Upper lobe of left lung (tissue), 6 donors: ENCODE data around the gene NUMA1. TPM values are rescaled to one million over a fixed set of nuclear protein-coding genes. Genes with fewer than 3 reads are reported as not detected.

Source experiments
- ATAC-seq, 2 donors: fragments of 200-7000 bp; cut with Tn5 transposase; one replicate each; pipeline ENCODE4 v1.9.1; 2022; ENCODE audit warnings: mild to moderate bottlenecking in 2 of 2, moderate library complexity in 2 of 2; ENCODE audit not compliant: low FRiP score in 2 of 2
- DNase-seq, 2 donors: peaks; one replicate each; pipeline ENCODE4 v3.0.0-alpha.2; 2019 to 2020
- H3K27ac ChIP-seq, 4 donors: fragments of 200-600 bp; sonication (generic); one replicate each; pipeline ENCODE4 v1.5.1; 2016 to 2019
- H3K27me3 ChIP-seq, 4 donors: fragments of 200-600 bp; sonication (generic); one replicate each; pipeline ENCODE4 v1.5.1; 2017 to 2019
- H3K36me3 ChIP-seq, 4 donors: fragments of 200-600 bp; sonication (generic); one replicate each; pipeline ENCODE4 v1.5.1; 2016 to 2019
- H3K4me1 ChIP-seq, 4 donors: fragments of 200-600 bp; sonication (generic); one replicate each; pipeline ENCODE4 v1.5.1; 2018 to 2019
- H3K4me3 ChIP-seq, 4 donors: fragments of 200-600 bp; sonication (generic); one replicate each; pipeline ENCODE4 v1.5.1; 2017 to 2019; ENCODE audit warnings: mild to moderate bottlenecking in 2 of 4, moderate library complexity in 1 of 4
- H3K9me3 ChIP-seq, 4 donors: fragments of 200-600 bp; sonication (generic); one replicate each; pipeline ENCODE4 v1.5.1; 2018 to 2019
- CTCF ChIP-seq, 6 experiments: fragments of 450-650 bp in 4 of 6; fragments of 200-600 bp in 2 of 6; sonication (generic) in 2 of 6; IDR thresholded peaks; one replicate each; pipeline ENCODE4 v1.5.1; 2016 to 2019; ENCODE audit warnings: antibody characterized with exemption in 6 of 6
- EP300 ChIP-seq, 4 donors: sonication (generic); formaldehyde crosslinking; IDR thresholded peaks; one replicate each; pipeline ENCODE4 v1.5.1; 2017; ENCODE audit warnings: antibody characterized with exemption in 4 of 4, control low read depth in 2 of 4
- POLR2A ChIP-seq, 4 donors: fragments of 450-650 bp; IDR thresholded peaks; one replicate each; pipeline ENCODE4 v1.5.1; 2016 to 2017; ENCODE audit warnings: antibody characterized with exemption in 4 of 4, mild to moderate bottlenecking in 2 of 4
- POLR2AphosphoS5 ChIP-seq, 2 donors: sonication (generic); formaldehyde crosslinking; IDR thresholded peaks; one replicate each; pipeline ENCODE4 v1.5.1; 2017; ENCODE audit warnings: antibody characterized with exemption in 2 of 2
- WGBS, 2 donors: methylation state at CpG; one replicate each; pipeline ENCODE4 v1.1.5; 2017 to 2018; 5-methylcytosine and 5-hydroxymethylcytosine counted together
- total RNA-seq, 6 donors: library from RNA; depleted of rRNA in 4 of 6; stranded (reverse); fragments of >200 nt in 4 of 6; gene quantifications; one replicate each; pipeline versions ENCODE4 v1.1.0 to v1.2.1, GENCODE V29; 2016 to 2021
- donor health status: DM: no; HTN: no; CAD: no; lungs with moderate emphysema.
- donor health status: DM: no; HTN: yes; CAD: no; lungs with severe emphysema.

The NUMA1 gene
- total RNA-seq, 6 donors from 2014 or later, result 185 to 666 (median 241) TPM

DNA sequence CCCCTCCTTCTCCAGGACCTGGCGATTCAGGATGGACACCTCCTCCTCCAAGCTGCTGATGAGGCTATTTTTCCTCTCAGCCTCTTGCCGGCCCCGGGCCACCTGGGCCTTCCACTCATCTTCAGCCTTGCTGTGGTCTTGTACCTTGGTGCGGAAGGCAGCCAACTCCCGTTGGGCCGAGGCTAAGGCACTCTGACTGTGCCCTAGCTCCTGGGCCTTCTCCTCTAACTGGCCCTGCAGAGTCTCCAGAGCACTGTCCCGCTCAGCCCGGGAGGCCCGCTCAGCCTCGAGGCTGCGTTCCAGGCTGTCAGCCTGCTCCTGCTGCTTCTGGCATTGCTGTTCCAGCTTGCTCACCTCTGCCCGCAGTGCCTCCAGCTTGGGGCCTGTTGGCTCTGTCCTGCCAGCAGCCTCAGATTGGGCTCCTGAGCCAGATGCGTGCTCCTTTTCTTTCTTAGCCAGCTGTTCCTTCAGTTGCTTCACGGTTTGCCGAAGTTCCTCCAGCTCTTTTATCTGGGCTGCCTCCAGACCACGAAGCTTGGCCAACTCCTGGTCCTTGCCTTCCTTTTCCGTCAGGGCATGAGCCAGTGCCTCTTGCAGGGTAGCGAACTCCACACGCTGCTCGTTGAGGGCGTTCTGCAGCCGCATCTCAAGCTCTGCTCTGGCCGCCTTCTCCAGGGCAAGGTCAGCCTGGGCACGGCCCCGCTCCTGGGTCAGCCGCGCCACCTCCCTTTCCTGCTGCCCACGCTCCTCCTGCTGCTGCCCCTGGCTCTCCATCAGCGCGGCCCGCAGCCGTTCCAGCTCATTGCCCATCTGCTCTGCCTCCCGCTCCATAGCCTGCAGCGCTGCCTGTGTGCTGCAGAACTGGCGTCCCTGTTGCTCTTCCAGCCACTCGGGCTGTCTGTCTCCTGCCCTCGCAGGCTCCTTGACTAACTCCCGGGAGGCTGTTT is 66.3 kb downstream of the NUMA1 start:
- Histone ChIP-seq H3K4me3 (no peak overlapping the region), H3K36me3 (peaks cover 76 to 100% (median 98%) of the 10 kb centered on the region in 4 donors), H3K4me1 (peaks cover 6 to 18% (median 10%) of the 10 kb centered on the region in 4 donors), H3K27me3 (no peaks in the 10 kb centered on the region), H3K27ac (peak overlapping the region in 2 of 4 donors; percentile 22 to 45), H3K9me3 (no peaks in the 10 kb centered on the region)
- peak in 1 of 2 donors; percentile 6 for ATAC-seq
- TF ChIP-seq POLR2A (IDR thresholded peaks at IDR 0.05) (no peak), CTCF (IDR thresholded peaks at IDR 0.05) (no peak), POLR2AphosphoS5 (IDR thresholded peaks at IDR 0.05) (no peak), EP300 (IDR thresholded peaks at IDR 0.05) (no peak)
- DNase-seq, result peak in 1 of 2 donors; percentile 69
- 86% methylated on average over 31 to 38 of the region's 38 CpGs for WGBS, 2 donors

DNA sequence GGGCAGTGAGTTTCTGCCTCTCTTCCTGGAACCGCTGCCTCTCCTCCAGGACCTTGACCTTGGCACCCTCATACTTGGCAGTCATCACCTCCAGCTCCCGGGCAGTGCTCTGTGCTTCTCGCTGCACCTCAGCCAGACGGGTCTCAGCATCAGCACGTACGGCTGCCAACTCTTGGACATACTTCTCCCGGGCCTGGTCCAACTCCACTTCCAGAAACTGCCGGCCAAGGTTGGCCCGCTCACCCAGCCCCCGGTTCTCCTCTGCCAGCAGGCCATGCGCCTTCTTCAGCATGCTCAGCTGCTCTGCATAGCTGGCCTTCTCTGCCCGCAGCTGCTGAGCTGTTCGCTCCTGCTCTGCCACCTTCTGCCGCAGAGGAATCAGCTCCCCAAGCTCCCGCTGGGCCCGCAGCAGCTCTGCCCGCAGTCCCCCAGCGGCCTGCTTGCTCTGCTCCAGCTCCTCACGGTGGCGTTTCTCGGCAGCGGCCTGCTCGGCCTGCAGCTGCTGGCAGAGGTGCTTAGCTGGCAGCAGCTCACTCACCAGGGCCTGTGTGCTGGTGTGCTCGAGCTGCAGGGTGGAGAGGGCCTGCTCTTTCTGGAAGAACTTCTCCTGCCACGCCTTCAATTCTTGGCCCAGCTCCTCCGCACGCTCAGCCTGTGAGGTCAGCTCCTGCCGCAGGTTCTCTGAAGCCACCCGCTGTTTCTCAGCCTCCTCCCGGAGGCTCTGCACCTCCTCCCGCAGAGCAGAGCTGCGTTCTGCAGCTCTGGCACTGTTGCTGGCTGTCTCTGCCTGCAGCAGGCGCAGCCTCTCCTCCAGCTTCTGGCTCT is 67.2 kb downstream of the NUMA1 start:
- peak; percentile 76 to 84 for DNase-seq
- peak overlapping the region; percentile 8 to 67 (median 44) for H3K27ac ChIP-seq
- peak; percentile 82 to 91 for ATAC-seq

GRCh38 chr11:72012091-72012630 is 68.2 kb downstream of the NUMA1 start:
- Histone ChIP-seq H3K9me3 (no peaks in the 10 kb centered on the region), H3K27me3 (no peaks in the 10 kb centered on the region), H3K4me1 (peaks cover 6 to 18% (median 10%) of the 10 kb centered on the region in 4 donors), H3K36me3 (peaks cover 76 to 100% (median 98%) of the 10 kb centered on the region in 4 donors), H3K4me3 (no peak overlapping the region), H3K27ac (peak overlapping the region in 3 of 4 donors; percentile 8 to 45 (median 42))
- ATAC-seq, result no peak
- no peak for TF ChIP-seq POLR2AphosphoS5 (IDR thresholded peaks at IDR 0.05)
- no peak for TF ChIP-seq EP300 (IDR thresholded peaks at IDR 0.05)
- no peak for TF ChIP-seq CTCF (IDR thresholded peaks at IDR 0.05)
- TF ChIP-seq POLR2A (IDR thresholded peaks at IDR 0.05), result no peak
- 82 to 86% methylated on average over 1 to 5 of the region's 5 CpGs for WGBS, 2 donors
- no peak for DNase-seq

More for the DNA sequence above, 67.2 kb downstream of the NUMA1 start:
- no peaks in the 10 kb centered on the region for H3K9me3 ChIP-seq
- WGBS, 2 donors, result 69 to 73% methylated on average over 26 to 33 of the region's 33 CpGs
- H3K36me3 ChIP-seq, result peaks cover 76 to 100% (median 98%) of the 10 kb centered on the region in 4 donors
- H3K27me3 ChIP-seq, result no peaks in the 10 kb centered on the region
- peaks cover 6 to 18% (median 10%) of the 10 kb centered on the region in 4 donors for H3K4me1 ChIP-seq
- TF ChIP-seq POLR2AphosphoS5 (IDR thresholded peaks at IDR 0.05) (no peak), POLR2A (IDR thresholded peaks at IDR 0.05) (no peak), EP300 (IDR thresholded peaks at IDR 0.05) (no peak), CTCF (IDR thresholded peaks at IDR 0.05) (peak in 1 of 6 experiments; percentile 18)
- no peak overlapping the region for H3K4me3 ChIP-seq

DNA sequence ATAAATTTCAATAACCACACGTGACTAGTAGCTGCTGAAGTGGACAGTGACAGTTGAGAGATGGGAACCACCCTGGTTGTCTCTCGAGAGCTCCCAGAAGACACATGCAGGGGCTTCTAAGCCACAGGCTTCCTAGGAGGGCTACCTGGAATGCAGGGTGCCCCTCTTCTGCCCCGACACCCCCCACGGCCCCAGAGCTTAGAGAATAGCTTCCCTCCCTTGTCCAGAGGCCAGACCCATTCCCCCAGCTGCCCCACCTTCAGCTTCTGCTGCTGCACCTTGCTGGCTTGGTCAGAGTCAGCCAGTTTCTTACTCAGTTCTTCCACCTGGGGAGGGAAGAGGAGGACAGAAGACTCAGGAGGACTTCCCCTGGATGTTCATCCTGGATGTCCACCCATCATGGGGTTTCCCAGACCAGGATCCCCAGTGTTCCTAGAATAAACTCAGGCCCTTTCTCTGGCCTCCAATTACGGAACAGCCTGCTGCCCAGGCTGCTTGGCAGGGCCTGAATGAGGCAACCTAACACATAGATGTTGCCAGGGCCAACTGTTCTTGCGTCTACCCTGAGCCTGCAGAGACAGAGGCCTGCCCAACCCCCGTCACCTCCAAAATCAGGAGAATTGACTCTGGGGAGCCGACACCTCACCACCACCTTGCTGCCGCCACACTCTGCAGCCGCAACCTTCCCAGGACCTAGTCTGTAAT is 69.7 kb downstream of the NUMA1 start:
- Histone ChIP-seq H3K4me3 (no peak overlapping the region), H3K36me3 (peaks cover 78 to 100% (median 98%) of the 10 kb centered on the region in 4 donors), H3K9me3 (no peaks in the 10 kb centered on the region), H3K4me1 (peaks cover 6 to 18% (median 10%) of the 10 kb centered on the region in 4 donors), H3K27me3 (no peaks in the 10 kb centered on the region), H3K27ac (no peak overlapping the region)
- TF ChIP-seq POLR2A (IDR thresholded peaks at IDR 0.05), result no peak
- TF ChIP-seq CTCF (IDR thresholded peaks at IDR 0.05), result no peak
- TF ChIP-seq POLR2AphosphoS5 (IDR thresholded peaks at IDR 0.05), result no peak
- no peak for TF ChIP-seq EP300 (IDR thresholded peaks at IDR 0.05)
- no peak for ATAC-seq
- no peak for DNase-seq
- WGBS, 2 donors, result 87 to 94% methylated on average over 7 to 10 of the region's 10 CpGs
